Esophagus squamous epithelium (tissue), 4 donors: Measurements from ENCODE around the gene CT47C1.

Source experiments
- CTCF ChIP-seq, 6 experiments: fragments of 450-650 bp in 4 of 6; fragments of 200-600 bp in 2 of 6; sonication (generic) in 2 of 6; IDR thresholded peaks; one replicate each; pipeline ENCODE4 v1.5.1; 2016 to 2019; ENCODE audit warnings: antibody characterized with exemption in 6 of 6, mild to moderate bottlenecking in 4 of 6, moderate library complexity in 4 of 6
- POLR2A ChIP-seq, 4 donors: fragments of 450-650 bp; IDR thresholded peaks; one replicate each; pipeline ENCODE4 v1.6.1; 2017; ENCODE audit warnings: antibody characterized with exemption in 4 of 4, mild to moderate bottlenecking in 4 of 4, moderate library complexity in 3 of 4

- TF ChIP-seq CTCF (IDR thresholded peaks at IDR 0.05) (no peak), POLR2A (IDR thresholded peaks at IDR 0.05) (no peak)
Observed at GRCh38 chrX:119105826-119106225, 33.0 kb downstream of the CT47C1 start.
